Measurements from ENCODE around the gene NGEF. TPM values are rescaled to one million over a fixed set of nuclear protein-coding genes. Genes with fewer than 3 reads are reported as not detected.

The NGEF gene
- total RNA-seq, 1 donor from 2014 or later: 0.16 TPM

DNA sequence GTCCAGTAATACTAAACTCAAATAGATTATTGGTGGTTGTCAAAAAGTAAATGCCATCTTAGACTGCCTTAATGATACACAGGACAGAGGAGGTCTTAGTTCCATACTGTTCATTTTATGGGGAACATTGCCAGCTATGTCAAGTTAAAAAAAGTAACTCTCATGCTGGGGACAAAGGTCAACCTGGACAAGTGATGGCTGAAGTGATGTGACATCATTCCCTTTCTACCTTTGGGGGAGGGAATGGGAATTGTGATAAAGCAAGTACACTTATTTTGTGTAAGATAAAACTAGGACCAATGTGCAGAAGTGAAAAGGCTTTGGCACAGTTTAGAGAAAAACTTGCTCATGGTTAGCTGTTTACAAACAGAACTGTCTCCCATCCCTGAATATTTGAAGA, 167.0 kb downstream of the NGEF start:
- Mint-ChIP-seq H3K4me3 (ENCODE audit: unreplicated experiment) (no peak overlapping the region), H3K4me1 (ENCODE audit: low read depth, unreplicated experiment) (no peaks in the 10 kb centered on the region), H3K9me3 (ENCODE audit: unreplicated experiment) (no peaks in the 10 kb centered on the region), H3K27ac (ENCODE audit: unreplicated experiment) (no peak overlapping the region), H3K27me3 (ENCODE audit: low read depth, unreplicated experiment) (no peaks in the 10 kb centered on the region), H3K36me3 (ENCODE audit: low read depth, unreplicated experiment) (peaks cover 13% of the 10 kb centered on the region)
- no peaks in the 10 kb centered on the region for H3K27me3 ChIP-seq (ENCODE audit: insufficient read depth, low read length)
- TF ChIP-seq, protein P1, sequence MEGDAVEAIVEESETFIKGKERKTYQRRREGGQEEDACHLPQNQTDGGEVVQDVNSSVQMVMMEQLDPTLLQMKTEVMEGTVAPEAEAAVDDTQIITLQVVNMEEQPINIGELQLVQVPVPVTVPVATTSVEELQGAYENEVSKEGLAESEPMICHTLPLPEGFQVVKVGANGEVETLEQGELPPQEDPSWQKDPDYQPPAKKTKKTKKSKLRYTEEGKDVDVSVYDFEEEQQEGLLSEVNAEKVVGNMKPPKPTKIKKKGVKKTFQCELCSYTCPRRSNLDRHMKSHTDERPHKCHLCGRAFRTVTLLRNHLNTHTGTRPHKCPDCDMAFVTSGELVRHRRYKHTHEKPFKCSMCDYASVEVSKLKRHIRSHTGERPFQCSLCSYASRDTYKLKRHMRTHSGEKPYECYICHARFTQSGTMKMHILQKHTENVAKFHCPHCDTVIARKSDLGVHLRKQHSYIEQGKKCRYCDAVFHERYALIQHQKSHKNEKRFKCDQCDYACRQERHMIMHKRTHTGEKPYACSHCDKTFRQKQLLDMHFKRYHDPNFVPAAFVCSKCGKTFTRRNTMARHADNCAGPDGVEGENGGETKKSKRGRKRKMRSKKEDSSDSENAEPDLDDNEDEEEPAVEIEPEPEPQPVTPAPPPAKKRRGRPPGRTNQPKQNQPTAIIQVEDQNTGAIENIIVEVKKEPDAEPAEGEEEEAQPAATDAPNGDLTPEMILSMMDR (IDR thresholded peaks at IDR 0.05; ENCODE audit: insufficient read depth, low read depth, low read length): no peak
- TF ChIP-seq EZH2 (IDR thresholded peaks at IDR 0.05; ENCODE audit: insufficient read depth, low read length): no peak
- DNase-seq (ENCODE audit: low read depth) (no peak), FAIRE-seq (no peak)
- H2AFZ ChIP-seq (ENCODE audit: low read depth, low read length): no peak overlapping the region
- no peak overlapping the region for H3K27ac ChIP-seq (ENCODE audit: low read depth, low read length)
- H3K36me3 ChIP-seq (ENCODE audit: insufficient read depth, low read length): peaks cover 47% of the 10 kb centered on the region
- H3K79me2 ChIP-seq (ENCODE audit: insufficient read depth, low read length): no peaks in the 10 kb centered on the region
- no peak overlapping the region for H3K4me2 ChIP-seq (ENCODE audit: low read length)
- no peaks in the 10 kb centered on the region for H3K4me1 ChIP-seq (ENCODE audit: insufficient read depth, low read length)
- no peak overlapping the region for H3K9ac ChIP-seq (ENCODE audit: low read length)
- no peak overlapping the region for H3K4me3 ChIP-seq (ENCODE audit: insufficient read depth, low read depth, low read length)
- peaks cover 13% of the 10 kb centered on the region for H4K20me1 ChIP-seq (ENCODE audit: insufficient read depth, low read length)
- H3K9me3 ChIP-seq (ENCODE audit: insufficient read depth, low read depth, low read length): no peaks in the 10 kb centered on the region

DNA sequence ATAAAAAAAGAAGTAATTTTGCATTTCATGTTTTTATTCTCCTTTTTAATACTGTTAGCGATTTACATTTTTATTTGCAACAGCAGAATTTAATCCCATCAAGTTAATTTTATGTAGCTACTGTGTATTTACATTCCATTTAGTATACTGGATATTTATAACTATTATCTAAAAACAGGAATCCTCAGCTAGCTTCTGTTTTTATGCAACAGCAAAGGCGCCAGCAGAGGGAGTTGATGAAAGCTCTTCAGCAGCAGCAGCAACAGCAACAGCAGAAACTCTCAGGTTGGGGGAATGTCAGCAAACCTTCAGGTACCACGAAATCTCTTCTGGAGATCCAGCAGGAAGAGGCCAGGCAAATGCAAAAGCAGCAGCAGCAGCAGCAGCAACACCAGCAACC, 169.2 kb downstream of the NGEF start:
- Histone ChIP-seq H3K9me3 (ENCODE audit: insufficient read depth, low read depth, low read length) (no peaks in the 10 kb centered on the region), H3K4me2 (ENCODE audit: low read length) (no peak overlapping the region), H3K4me1 (ENCODE audit: insufficient read depth, low read length) (peaks cover under 1% of the 10 kb centered on the region), H3K36me3 (ENCODE audit: insufficient read depth, low read length) (peaks cover 34% of the 10 kb centered on the region), H3K4me3 (ENCODE audit: insufficient read depth, low read depth, low read length) (no peak overlapping the region), H3K79me2 (ENCODE audit: insufficient read depth, low read length) (no peaks in the 10 kb centered on the region), H4K20me1 (ENCODE audit: insufficient read depth, low read length) (peaks cover 23% of the 10 kb centered on the region), H2AFZ (ENCODE audit: low read depth, low read length) (no peak overlapping the region), H3K27me3 (ENCODE audit: insufficient read depth, low read length) (no peaks in the 10 kb centered on the region), H3K27ac (ENCODE audit: low read depth, low read length) (no peak overlapping the region), H3K9ac (ENCODE audit: low read length) (no peak overlapping the region)
- Mint-ChIP-seq H3K4me1 (ENCODE audit: low read depth, unreplicated experiment) (peaks cover 8% of the 10 kb centered on the region), H3K27me3 (ENCODE audit: low read depth, unreplicated experiment) (no peaks in the 10 kb centered on the region), H3K9me3 (ENCODE audit: unreplicated experiment) (no peaks in the 10 kb centered on the region), H3K4me3 (ENCODE audit: unreplicated experiment) (no peak overlapping the region), H3K27ac (ENCODE audit: unreplicated experiment) (no peak overlapping the region), H3K36me3 (ENCODE audit: low read depth, unreplicated experiment) (peaks cover 13% of the 10 kb centered on the region)
- FAIRE-seq (no peak), DNase-seq (ENCODE audit: low read depth) (no peak)
- no peak for TF ChIP-seq EZH2 (IDR thresholded peaks at IDR 0.05; ENCODE audit: insufficient read depth, low read length)
- TF ChIP-seq, protein P1 (IDR thresholded peaks at IDR 0.05; ENCODE audit: insufficient read depth, low read depth, low read length): no peak

DNA sequence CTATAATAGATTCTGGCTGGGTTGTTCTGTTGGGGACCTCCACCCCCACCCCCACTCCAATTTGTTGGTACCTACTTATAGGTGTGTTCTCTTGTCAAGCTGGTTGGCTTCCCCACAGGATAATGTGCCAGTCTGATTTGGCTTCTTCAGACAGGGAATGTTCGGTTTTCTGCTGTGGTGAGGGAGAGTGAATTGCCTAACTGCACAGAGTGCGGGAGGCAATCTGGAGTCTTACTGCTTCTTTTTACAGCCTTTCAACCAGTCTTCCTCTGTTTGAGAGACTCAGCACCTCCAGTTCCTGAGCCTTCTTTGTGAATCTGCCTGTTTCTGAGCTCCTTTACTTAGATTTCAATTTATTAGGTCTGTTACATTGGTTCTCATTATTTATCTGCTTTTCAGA, 170.4 kb downstream of the NGEF start:
- no peak overlapping the region for H2AFZ ChIP-seq (ENCODE audit: low read depth, low read length)
- Mint-ChIP-seq H3K27ac (ENCODE audit: unreplicated experiment) (no peak overlapping the region), H3K36me3 (ENCODE audit: low read depth, unreplicated experiment) (peaks cover 6% of the 10 kb centered on the region), H3K9me3 (ENCODE audit: unreplicated experiment) (no peaks in the 10 kb centered on the region), H3K27me3 (ENCODE audit: low read depth, unreplicated experiment) (no peaks in the 10 kb centered on the region), H3K4me3 (ENCODE audit: unreplicated experiment) (no peak overlapping the region), H3K4me1 (ENCODE audit: low read depth, unreplicated experiment) (peaks cover 20% of the 10 kb centered on the region)
- H3K27me3 ChIP-seq (ENCODE audit: insufficient read depth, low read length): no peaks in the 10 kb centered on the region
- H3K4me3 ChIP-seq (ENCODE audit: insufficient read depth, low read depth, low read length): no peak overlapping the region
- peaks cover 29% of the 10 kb centered on the region for H3K36me3 ChIP-seq (ENCODE audit: insufficient read depth, low read length)
- H4K20me1 ChIP-seq (ENCODE audit: insufficient read depth, low read length): peaks cover 29% of the 10 kb centered on the region
- TF ChIP-seq EZH2 (IDR thresholded peaks at IDR 0.05; ENCODE audit: insufficient read depth, low read length): no peak
- TF ChIP-seq, protein P1 (IDR thresholded peaks at IDR 0.05; ENCODE audit: insufficient read depth, low read depth, low read length): no peak
- FAIRE-seq (no peak), DNase-seq (ENCODE audit: low read depth) (no peak)
- no peaks in the 10 kb centered on the region for H3K79me2 ChIP-seq (ENCODE audit: insufficient read depth, low read length)
- H3K4me2 ChIP-seq (ENCODE audit: low read length): no peak overlapping the region
- peaks cover 7% of the 10 kb centered on the region for H3K4me1 ChIP-seq (ENCODE audit: insufficient read depth, low read length)
- H3K9me3 ChIP-seq (ENCODE audit: insufficient read depth, low read depth, low read length): no peaks in the 10 kb centered on the region
- no peak overlapping the region for H3K27ac ChIP-seq (ENCODE audit: low read depth, low read length)
- no peak overlapping the region for H3K9ac ChIP-seq (ENCODE audit: low read length)
